GM19099 (cell line): Measurements from ENCODE around the gene STBD1.

ENCODE experiments used
- POLR2A ChIP-seq: IDR thresholded peaks from 3 replicates; pipeline ENCODE4 v1.6.1; 2011; ENCODE audit warnings: low read depth; ENCODE audit not compliant: insufficient read length; ENCODE audit errors: extremely low read depth

STBD1 gene

GRCh38 chr4:76307660-76308014 is 1.1 kb downstream of the STBD1 start:
- no peak for TF ChIP-seq POLR2A

GRCh38 chr4:76308548-76308947 is 2.0 kb downstream of the STBD1 start:
- TF ChIP-seq POLR2A: no peak

- TF ChIP-seq POLR2A: no peak
Observed at GRCh38 chr4:76309939-76310550, 3.5 kb downstream of the STBD1 start.

- TF ChIP-seq POLR2A: no peak
Observed at GRCh38 chr4:76310683-76311082, 4.2 kb downstream of the STBD1 start.

GRCh38 chr4:76311896-76312331 is 5.4 kb downstream of the STBD1 start:
- TF ChIP-seq POLR2A: no peak

GRCh38 chr4:76312457-76312856 is 5.9 kb downstream of the STBD1 start:
- no peak for TF ChIP-seq POLR2A

GRCh38 chr4:76313547-76313946 is 7.0 kb downstream of the STBD1 start:
- no peak for TF ChIP-seq POLR2A

GRCh38 chr4:76315267-76315918 is 8.9 kb downstream of the STBD1 start:
- no peak for TF ChIP-seq POLR2A

GRCh38 chr4:76316131-76316530 is 9.6 kb downstream of the STBD1 start:
- TF ChIP-seq POLR2A: no peak

- TF ChIP-seq POLR2A: no peak
Observed at GRCh38 chr4:76322236-76322635, 15.7 kb downstream of the STBD1 start.

GRCh38 chr4:76325072-76325471 is 18.5 kb downstream of the STBD1 start:
- no peak for TF ChIP-seq POLR2A

GRCh38 chr4:76326515-76326914 is 20.0 kb downstream of the STBD1 start:
- TF ChIP-seq POLR2A: no peak

GRCh38 chr4:76334885-76335284 is 28.4 kb downstream of the STBD1 start:
- TF ChIP-seq POLR2A: no peak

GRCh38 chr4:76339364-76339763 is 32.8 kb downstream of the STBD1 start:
- TF ChIP-seq POLR2A: no peak

GRCh38 chr4:76341063-76341462 is 34.5 kb downstream of the STBD1 start:
- no peak for TF ChIP-seq POLR2A

- TF ChIP-seq POLR2A: no peak
Observed at GRCh38 chr4:76342191-76342590, 35.7 kb downstream of the STBD1 start.

- no peak for TF ChIP-seq POLR2A
Observed at GRCh38 chr4:76342803-76343202, 36.3 kb downstream of the STBD1 start.
